ENCODE data around the gene KRTAP1-1. TPM values are rescaled to one million over a fixed set of nuclear protein-coding genes. Genes with fewer than 3 reads are reported as not detected.
"Not testable (repeated sequence)": the region's sequence is repeated elsewhere in the genome, so short reads cannot be mapped to it uniquely, and the experiment has no call there.

KRTAP1-1 gene
- total RNA-seq, 1 donor from 2014 or later: not detected

DNA sequence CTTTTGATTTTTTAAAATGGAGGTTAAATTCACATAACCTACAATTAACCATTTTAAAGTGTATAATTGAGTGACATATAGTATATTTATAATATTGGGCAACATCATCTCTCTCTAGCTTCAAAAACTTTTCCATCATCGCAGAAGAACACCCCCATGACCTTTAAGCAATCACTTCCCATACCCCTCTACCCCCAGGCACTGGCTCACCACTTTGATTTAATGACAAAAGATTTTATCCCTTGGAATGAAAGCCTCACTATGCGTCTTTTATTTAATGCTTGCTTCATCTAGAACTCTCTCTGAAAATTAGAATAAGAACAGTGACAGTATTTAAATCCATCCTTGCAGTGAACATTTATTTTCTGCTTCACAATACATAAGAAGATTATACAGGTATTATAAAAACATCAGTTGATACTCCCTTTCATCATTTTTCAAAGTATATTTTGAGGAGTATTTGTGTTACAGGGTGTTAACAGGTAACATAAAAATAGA is 3.3 kb downstream of the KRTAP1-1 start:
- TF ChIP-seq, protein P1, sequence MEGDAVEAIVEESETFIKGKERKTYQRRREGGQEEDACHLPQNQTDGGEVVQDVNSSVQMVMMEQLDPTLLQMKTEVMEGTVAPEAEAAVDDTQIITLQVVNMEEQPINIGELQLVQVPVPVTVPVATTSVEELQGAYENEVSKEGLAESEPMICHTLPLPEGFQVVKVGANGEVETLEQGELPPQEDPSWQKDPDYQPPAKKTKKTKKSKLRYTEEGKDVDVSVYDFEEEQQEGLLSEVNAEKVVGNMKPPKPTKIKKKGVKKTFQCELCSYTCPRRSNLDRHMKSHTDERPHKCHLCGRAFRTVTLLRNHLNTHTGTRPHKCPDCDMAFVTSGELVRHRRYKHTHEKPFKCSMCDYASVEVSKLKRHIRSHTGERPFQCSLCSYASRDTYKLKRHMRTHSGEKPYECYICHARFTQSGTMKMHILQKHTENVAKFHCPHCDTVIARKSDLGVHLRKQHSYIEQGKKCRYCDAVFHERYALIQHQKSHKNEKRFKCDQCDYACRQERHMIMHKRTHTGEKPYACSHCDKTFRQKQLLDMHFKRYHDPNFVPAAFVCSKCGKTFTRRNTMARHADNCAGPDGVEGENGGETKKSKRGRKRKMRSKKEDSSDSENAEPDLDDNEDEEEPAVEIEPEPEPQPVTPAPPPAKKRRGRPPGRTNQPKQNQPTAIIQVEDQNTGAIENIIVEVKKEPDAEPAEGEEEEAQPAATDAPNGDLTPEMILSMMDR (IDR thresholded peaks at IDR 0.05; ENCODE audit: insufficient read depth, low read length, severe bottlenecking): no peak
- FAIRE-seq: no peak
- no peaks in the 10 kb centered on the region for H3K27me3 ChIP-seq (ENCODE audit: control insufficient read depth, insufficient read depth, low read length)
- H3K36me3 ChIP-seq (ENCODE audit: control insufficient read depth, insufficient read depth, low read length): no peaks in the 10 kb centered on the region
- H3K4me3 ChIP-seq (ENCODE audit: low read depth, low read length): no peak overlapping the region
- no peak for DNase-seq (ENCODE audit: low read depth)

DNA sequence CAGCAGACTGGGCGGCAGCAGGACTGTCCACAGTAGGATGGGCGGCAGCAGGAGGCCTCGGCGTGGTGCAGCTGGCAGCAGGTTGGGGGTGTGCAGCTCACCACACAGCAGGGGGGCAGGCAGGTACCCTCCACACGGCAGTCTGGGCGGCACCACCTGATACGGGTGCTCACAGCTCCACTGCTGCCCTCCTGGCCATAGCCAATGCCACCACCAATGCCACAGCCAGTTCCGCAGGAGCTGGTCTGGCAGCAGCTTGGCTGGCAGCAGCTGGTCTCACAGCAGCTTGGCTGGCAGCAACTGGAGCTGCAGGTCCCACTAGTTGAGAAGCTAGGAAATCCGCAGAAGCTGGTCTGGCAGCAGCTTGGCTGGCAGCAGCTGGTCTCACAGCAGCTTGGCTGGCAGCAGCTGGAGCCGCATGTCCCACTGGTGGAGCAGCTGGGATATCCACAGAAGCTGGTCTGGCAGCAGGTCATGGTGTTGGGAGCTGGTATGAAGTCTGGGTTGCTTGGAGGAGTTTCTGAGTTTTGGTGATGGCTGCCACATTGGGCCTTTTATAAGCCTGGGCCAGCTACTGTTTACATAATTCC is 6.8 kb downstream of the KRTAP1-1 start, which contains the start of gene KRTAP1-3:
TSS of gene KRTAP1-3 (minus strand) at position 529 of the 590 bp plus-strand sequence. CDS start at position 476, 53 bp downstream.
- H3K4me3 ChIP-seq (ENCODE audit: low read depth, low read length); FAIRE-seq; DNase-seq (ENCODE audit: low read depth); H3K36me3 ChIP-seq (ENCODE audit: control insufficient read depth, insufficient read depth, low read length); H3K27me3 ChIP-seq (ENCODE audit: control insufficient read depth, insufficient read depth, low read length): not testable (repeated sequence)

DNA sequence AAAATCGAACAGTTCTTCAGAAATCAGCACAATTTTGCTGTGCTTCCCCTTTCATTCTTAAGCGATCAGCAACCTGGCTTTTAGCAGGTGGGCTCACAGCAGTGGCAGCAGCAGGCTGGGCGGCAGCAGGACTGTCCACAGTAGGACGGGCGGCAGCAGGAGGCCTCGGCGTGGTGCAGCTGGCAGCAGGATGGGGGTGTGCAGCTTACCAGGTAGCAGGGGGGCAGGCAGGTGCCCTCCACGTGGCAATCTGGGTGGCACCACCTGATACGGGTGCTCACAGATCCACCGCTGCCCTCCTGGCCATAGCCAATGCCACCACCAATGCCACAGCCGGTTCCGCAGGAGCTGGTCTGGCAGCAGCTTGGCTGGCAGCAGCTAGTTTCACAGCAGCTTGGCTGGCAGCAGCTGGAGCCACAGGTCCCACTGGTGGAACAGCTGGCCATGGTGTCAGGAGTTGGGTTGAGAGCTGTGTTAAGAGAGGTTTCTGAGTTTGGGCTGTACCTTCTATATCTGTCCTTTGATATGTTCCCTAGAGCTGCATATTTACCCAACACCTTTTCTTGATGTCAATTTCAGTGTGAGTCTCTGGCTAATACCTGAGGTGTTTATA is 11.5 kb downstream of the KRTAP1-1 start, which contains the start of gene KRTAP1-4:
TSS of gene KRTAP1-4 (minus strand) at position 563 of the 613 bp plus-strand sequence. CDS start at position 446, 117 bp downstream.
- Histone ChIP-seq H3K27me3 (ENCODE audit: control insufficient read depth, insufficient read depth, low read length) (no peaks in the 10 kb centered on the region), H3K4me3 (ENCODE audit: low read depth, low read length) (no peak within 1 kb of the TSS), H3K36me3 (ENCODE audit: control insufficient read depth, insufficient read depth, low read length) (no peaks in the 10 kb centered on the region)
- DNase-seq (ENCODE audit: low read depth): no peak
- FAIRE-seq: no peak
- TF ChIP-seq, protein P1 (IDR thresholded peaks at IDR 0.05; ENCODE audit: insufficient read depth, low read length, severe bottlenecking): no peak

DNA sequence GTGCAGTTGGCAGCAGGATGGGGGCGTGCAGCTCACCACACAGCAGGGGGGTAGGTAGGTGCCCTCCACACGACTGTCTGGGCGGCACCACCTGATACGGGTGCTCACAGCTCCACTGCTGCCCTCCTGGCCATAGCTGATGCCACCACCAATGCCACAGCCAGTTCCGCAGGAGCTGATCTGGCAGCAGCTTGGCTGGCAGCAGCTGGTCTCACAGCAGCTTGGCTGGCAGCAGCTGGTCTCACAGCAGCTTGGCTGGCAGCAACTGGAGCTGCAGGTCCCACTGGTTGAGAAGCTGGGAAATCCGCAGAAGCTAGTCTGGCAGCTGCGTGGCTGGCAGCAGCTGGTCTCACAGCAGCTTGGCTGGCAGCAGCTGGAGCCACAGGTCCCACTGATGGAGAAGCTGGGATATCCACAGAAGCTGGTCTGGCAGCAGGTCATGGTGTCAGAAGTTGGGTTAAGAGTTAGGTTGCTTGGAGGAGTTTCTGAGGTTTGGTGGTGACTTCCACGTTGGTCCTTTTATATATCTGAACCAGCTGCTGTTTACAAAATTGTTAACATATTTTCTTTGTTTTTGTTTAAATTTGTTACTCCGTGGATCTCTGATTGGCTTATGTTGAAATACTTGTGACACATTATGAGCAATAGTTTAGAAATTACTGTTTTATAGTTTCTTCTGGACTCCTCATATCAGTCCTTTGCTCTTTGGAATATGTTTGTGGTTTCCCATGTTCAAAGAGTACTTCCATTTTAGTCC is 14.4 kb downstream of the KRTAP1-1 start, which contains the start of gene KRTAP1-5:
TSS of gene KRTAP1-5 (minus strand) at position 494 of the 757 bp plus-strand sequence. CDS start at position 441, 53 bp downstream.
- FAIRE-seq: no peak
- TF ChIP-seq, protein P1 (IDR thresholded peaks at IDR 0.05; ENCODE audit: insufficient read depth, low read length, severe bottlenecking): no peak
- no peaks in the 10 kb centered on the region for H3K27me3 ChIP-seq (ENCODE audit: control insufficient read depth, insufficient read depth, low read length)
- no peaks in the 10 kb centered on the region for H3K36me3 ChIP-seq (ENCODE audit: control insufficient read depth, insufficient read depth, low read length)
- DNase-seq (ENCODE audit: low read depth): peak; percentile 49
- no peak within 1 kb of the TSS for H3K4me3 ChIP-seq (ENCODE audit: low read depth, low read length)

DNA sequence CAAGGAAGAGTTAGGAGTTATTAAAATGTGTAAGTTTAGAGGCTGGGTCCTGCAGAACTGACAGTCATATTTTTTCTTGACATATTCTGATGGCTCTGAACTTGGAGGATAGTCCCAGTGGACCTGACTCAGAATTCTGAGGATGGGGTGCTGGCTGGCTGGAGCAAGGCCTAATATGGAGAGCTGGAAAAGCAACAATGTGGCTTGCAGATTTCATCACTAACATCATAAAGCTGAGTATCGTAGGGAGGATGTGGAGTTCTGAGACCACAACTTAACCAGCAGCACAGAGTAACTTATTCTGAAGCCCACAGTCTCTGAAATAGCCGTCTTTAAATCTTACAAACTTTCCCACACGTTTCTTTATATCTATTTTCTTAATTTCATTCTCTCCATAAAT is 16.6 kb downstream of the KRTAP1-1 start:
- no peak for DNase-seq (ENCODE audit: low read depth)
- no peaks in the 10 kb centered on the region for H3K36me3 ChIP-seq (ENCODE audit: control insufficient read depth, insufficient read depth, low read length)
- TF ChIP-seq, protein P1 (IDR thresholded peaks at IDR 0.05; ENCODE audit: insufficient read depth, low read length, severe bottlenecking): no peak
- H3K4me3 ChIP-seq (ENCODE audit: low read depth, low read length): no peak overlapping the region
- FAIRE-seq: no peak
- no peaks in the 10 kb centered on the region for H3K27me3 ChIP-seq (ENCODE audit: control insufficient read depth, insufficient read depth, low read length)

DNA sequence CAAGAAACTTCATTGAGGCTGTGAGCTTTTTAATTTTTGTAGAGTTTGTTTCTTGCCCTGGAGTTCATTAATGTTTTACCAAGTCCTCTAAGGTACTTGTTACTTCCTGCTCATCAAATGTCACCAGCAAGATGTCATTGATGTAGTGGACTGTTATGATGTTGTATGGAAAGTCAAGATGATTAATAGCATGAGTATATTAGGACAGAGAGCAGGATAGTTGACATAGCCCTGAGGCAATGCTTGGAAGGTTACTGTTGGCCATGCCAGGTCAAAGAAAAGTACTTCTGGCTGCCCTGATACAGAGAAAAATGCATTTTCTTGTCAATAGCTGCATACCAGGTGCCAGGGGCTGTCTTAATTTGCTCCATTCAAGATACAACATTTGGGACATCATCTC is 20.9 kb downstream of the KRTAP1-1 start:
- no peak for FAIRE-seq

More for the DNA sequence above, 20.9 kb downstream of the KRTAP1-1 start:
- Histone ChIP-seq H3K27me3 (ENCODE audit: control insufficient read depth, insufficient read depth, low read length) (no peaks in the 10 kb centered on the region), H3K36me3 (ENCODE audit: control insufficient read depth, insufficient read depth, low read length) (no peaks in the 10 kb centered on the region), H3K4me3 (ENCODE audit: low read depth, low read length) (no peak overlapping the region)
- TF ChIP-seq, protein P1 (IDR thresholded peaks at IDR 0.05; ENCODE audit: insufficient read depth, low read length, severe bottlenecking): no peak
- no peak for DNase-seq (ENCODE audit: low read depth)
